Progenitor cell of endocrine pancreas (in vitro differentiated cells): ENCODE data around the gene TRPM4. TPM values are rescaled to one million over a fixed set of nuclear protein-coding genes. Genes with fewer than 3 reads are reported as not detected.
"Not testable (repeated sequence)": the region's sequence is repeated elsewhere in the genome, so short reads cannot be mapped to it uniquely, and the experiment has no call there.

Source experiments
- DNase-seq: peaks from one replicate; pipeline ENCODE4 v3.0.0; 2021; ENCODE audit warnings: low spot score; ENCODE audit not compliant: unreplicated experiment
- H3K27ac Mint-ChIP-seq: 2 replicates; pipeline ENCODE4 v1.8.0; 2021; ENCODE audit warnings: mild to moderate bottlenecking, moderate library complexity, mixed read lengths
- H3K27me3 Mint-ChIP-seq: 2 replicates; pipeline ENCODE4 v1.8.0; 2021; ENCODE audit warnings: mixed read lengths
- H3K36me3 Mint-ChIP-seq: 2 replicates; pipeline ENCODE4 v1.8.0; 2022; ENCODE audit warnings: mixed read lengths; ENCODE audit not compliant: insufficient read depth
- H3K4me1 Mint-ChIP-seq: 2 replicates; pipeline ENCODE4 v1.8.0; 2021; ENCODE audit warnings: low read depth, mixed read lengths
- H3K4me3 Mint-ChIP-seq: 2 replicates; pipeline ENCODE4 v1.8.0; 2021; ENCODE audit warnings: low read depth, mild to moderate bottlenecking, moderate library complexity, mixed read lengths
- H3K9me3 Mint-ChIP-seq: 2 replicates; pipeline ENCODE4 v1.8.0; 2021; ENCODE audit warnings: low read depth, mixed read lengths
- CTCF ChIP-seq: fragments of 200-600 bp; sonication (generic); IDR thresholded peaks from one replicate; pipeline ENCODE4 v1.5.0; 2021; ENCODE audit warnings: antibody characterized with exemption, mild to moderate bottlenecking; ENCODE audit not compliant: unreplicated experiment
- total RNA-seq: library from RNA; stranded (reverse); gene quantifications from 2 replicates; pipeline ENCODE4 v1.2.1, GENCODE V29; 2021

Gene TRPM4
- total RNA-seq, 1 donor from 2014 or later: 16.9 TPM

- H3K9me3 Mint-ChIP-seq: no peaks in the 10 kb centered on the region
- no peak for TF ChIP-seq CTCF
- peaks cover 15% of the 10 kb centered on the region for H3K27me3 Mint-ChIP-seq
- H3K27ac Mint-ChIP-seq: no peak overlapping the region
- no peak overlapping the region for H3K4me3 Mint-ChIP-seq
- no peak for DNase-seq
- no peaks in the 10 kb centered on the region for H3K36me3 Mint-ChIP-seq
- H3K4me1 Mint-ChIP-seq: peaks cover 3% of the 10 kb centered on the region
These were observed 58.5 kb downstream of the TRPM4 start for GRCh38 chr19:49216071-49216470.

GRCh38 chr19:49217382-49217781 lies 59.8 kb downstream of the TRPM4 start:
- Mint-ChIP-seq H3K27ac (no peak overlapping the region), H3K9me3 (no peaks in the 10 kb centered on the region), H3K4me1 (no peaks in the 10 kb centered on the region), H3K36me3 (no peaks in the 10 kb centered on the region), H3K4me3 (no peak overlapping the region), H3K27me3 (peaks cover 11% of the 10 kb centered on the region)
- no peak for DNase-seq
- TF ChIP-seq CTCF: no peak

GRCh38 chr19:49222011-49222410 lies 64.4 kb downstream of the TRPM4 start:
- no peak overlapping the region for H3K27ac Mint-ChIP-seq
- TF ChIP-seq CTCF: no peak
- H3K9me3 Mint-ChIP-seq: no peaks in the 10 kb centered on the region
- no peak overlapping the region for H3K4me3 Mint-ChIP-seq
- no peak for DNase-seq
- peaks cover 14% of the 10 kb centered on the region for H3K27me3 Mint-ChIP-seq
- H3K4me1 Mint-ChIP-seq: no peaks in the 10 kb centered on the region
- no peaks in the 10 kb centered on the region for H3K36me3 Mint-ChIP-seq

- H3K4me1 Mint-ChIP-seq: no peaks in the 10 kb centered on the region
- no peaks in the 10 kb centered on the region for H3K9me3 Mint-ChIP-seq
- H3K27me3 Mint-ChIP-seq: peaks cover 14% of the 10 kb centered on the region
- DNase-seq: no peak
- TF ChIP-seq CTCF: no peak
- no peaks in the 10 kb centered on the region for H3K36me3 Mint-ChIP-seq
- H3K27ac Mint-ChIP-seq: peak overlapping the region; percentile 30
- no peak overlapping the region for H3K4me3 Mint-ChIP-seq
These were observed 64.9 kb downstream of the TRPM4 start for GRCh38 chr19:49222528-49222927.

- Mint-ChIP-seq H3K27ac (no peak overlapping the region), H3K27me3 (peaks cover 12% of the 10 kb centered on the region), H3K9me3 (no peaks in the 10 kb centered on the region), H3K4me1 (no peaks in the 10 kb centered on the region), H3K36me3 (no peaks in the 10 kb centered on the region), H3K4me3 (no peak overlapping the region)
- TF ChIP-seq CTCF: no peak
- DNase-seq: no peak
These were observed 65.9 kb downstream of the TRPM4 start for GRCh38 chr19:49223472-49223871.

GRCh38 chr19:49224441-49224840 lies 66.8 kb downstream of the TRPM4 start:
- not testable (repeated sequence) for H3K4me3 Mint-ChIP-seq, H3K27me3 Mint-ChIP-seq, DNase-seq, H3K27ac Mint-ChIP-seq, H3K9me3 Mint-ChIP-seq, H3K36me3 Mint-ChIP-seq, H3K4me1 Mint-ChIP-seq
